ENCODE results near the gene MORN5. TPM values are rescaled to one million over a fixed set of nuclear protein-coding genes. Genes with fewer than 3 reads are reported as not detected.

MORN5 gene
- total and polyA plus RNA-seq, 2 donors (not counting 1 experiment from before 2014, with no cell fraction given), result not detected

- H3K27ac ChIP-seq (ENCODE audit: low read length in 2 of 2), result no peak overlapping the region
- H3K4me3 ChIP-seq (ENCODE audit: control extremely low read depth in 1 of 5, extremely low read depth in 1 of 5, insufficient read depth in 1 of 5, low read depth in 2 of 5, low read length in 4 of 5), result no peak overlapping the region
- DNase-seq, result no peak
- TF ChIP-seq EZH2 (IDR thresholded peaks at IDR 0.05; ENCODE audit: borderline replicate concordance, insufficient read depth, low read depth, low read length, poor library complexity, severe bottlenecking) (no peak), CTCF (IDR thresholded peaks at IDR 0.05) (no peak)
- no peaks in the 10 kb centered on the region for H4K20me1 ChIP-seq (ENCODE audit: control insufficient read depth, insufficient read depth, low read length, poor library complexity, severe bottlenecking)
- H3K9me3 Mint-ChIP-seq (ENCODE audit: insufficient read depth), result no peaks in the 10 kb centered on the region
- H3K36me3 ChIP-seq (replicated peaks in 1 of 2; ENCODE audit: control extremely low read depth in 1 of 2, control insufficient read depth in 1 of 2, extremely low read depth in 1 of 2, insufficient read depth in 2 of 2, low read length in 1 of 2), result no peaks in the 10 kb centered on the region
- H3K79me2 ChIP-seq (ENCODE audit: control insufficient read depth, insufficient read depth, low read length), result no peaks in the 10 kb centered on the region
- no peak overlapping the region for H2AFZ ChIP-seq (ENCODE audit: insufficient read depth, low read depth, low read length, poor library complexity, severe bottlenecking)
- H3K4me3 Mint-ChIP-seq, result no peak overlapping the region
- peaks cover 0 to 18% (median 6%) of the 10 kb centered on the region in 4 experiments for H3K27me3 ChIP-seq (replicated peaks in 1 of 4; ENCODE audit: control extremely low read depth in 1 of 4, control insufficient read depth in 3 of 4, insufficient read depth in 4 of 4, low read length in 3 of 4)
- no peak overlapping the region for H3K4me2 ChIP-seq (replicated peaks; ENCODE audit: low read depth, low read length, poor library complexity, severe bottlenecking)
- no peaks in the 10 kb centered on the region for H3K9me3 ChIP-seq (ENCODE audit: control extremely low read depth in 1 of 3, control insufficient read depth in 2 of 3, insufficient read depth in 1 of 3, low read length in 2 of 3)
- CTCF ChIA-PET, result no interaction called here
- H3K27me3 Mint-ChIP-seq, result peaks cover 50% of the 10 kb centered on the region
- no peaks in the 10 kb centered on the region for H3K4me1 ChIP-seq (ENCODE audit: control insufficient read depth in 2 of 2, insufficient read depth in 2 of 2, low read length in 2 of 2)
- POLR2A ChIA-PET, result no interaction called here
- intact Hi-C loops (cut with micrococcal nuclease), result no loop called here
- no peak for ATAC-seq (ENCODE audit: low read depth)
- WGBS (ENCODE audit: insufficient coverage), result 88% methylated on average over 2 of the region's 2 CpGs
- H3K9ac ChIP-seq (ENCODE audit: low read length), result no peak overlapping the region
- H3K27ac Mint-ChIP-seq, result no peak overlapping the region
- H3K4me1 Mint-ChIP-seq, result no peaks in the 10 kb centered on the region
Observed at GRCh38 chr9:122176916-122177315, 17.2 kb downstream of the MORN5 start.

GRCh38 chr9:122179054-122179689 is 19.5 kb downstream of the MORN5 start:
- no peak for TF ChIP-seq CTCF (IDR thresholded peaks at IDR 0.05)
- TF ChIP-seq EZH2 (IDR thresholded peaks at IDR 0.05; ENCODE audit: borderline replicate concordance, insufficient read depth, low read depth, low read length, poor library complexity, severe bottlenecking), result no peak
- H3K4me2 ChIP-seq (replicated peaks; ENCODE audit: low read depth, low read length, poor library complexity, severe bottlenecking), result no peak overlapping the region

More at GRCh38 chr9:122179054-122179689, 19.5 kb downstream of the MORN5 start:
- Histone ChIP-seq H2AFZ (ENCODE audit: insufficient read depth, low read depth, low read length, poor library complexity, severe bottlenecking) (no peak overlapping the region), H3K27me3 (replicated peaks in 1 of 4; ENCODE audit: control extremely low read depth in 1 of 4, control insufficient read depth in 3 of 4, insufficient read depth in 4 of 4, low read length in 3 of 4) (peaks cover 0 to 9% (median 0%) of the 10 kb centered on the region in 4 experiments), H3K36me3 (replicated peaks in 1 of 2; ENCODE audit: control extremely low read depth in 1 of 2, control insufficient read depth in 1 of 2, extremely low read depth in 1 of 2, insufficient read depth in 2 of 2, low read length in 1 of 2) (no peaks in the 10 kb centered on the region), H3K9ac (ENCODE audit: low read length) (no peak overlapping the region), H3K27ac (ENCODE audit: low read length in 2 of 2) (no peak overlapping the region), H3K4me3 (ENCODE audit: control extremely low read depth in 1 of 5, extremely low read depth in 1 of 5, insufficient read depth in 1 of 5, low read depth in 2 of 5, low read length in 4 of 5) (no peak overlapping the region), H4K20me1 (ENCODE audit: control insufficient read depth, insufficient read depth, low read length, poor library complexity, severe bottlenecking) (no peaks in the 10 kb centered on the region), H3K9me3 (ENCODE audit: control extremely low read depth in 1 of 3, control insufficient read depth in 2 of 3, insufficient read depth in 1 of 3, low read length in 2 of 3) (no peaks in the 10 kb centered on the region), H3K4me1 (ENCODE audit: control insufficient read depth in 2 of 2, insufficient read depth in 2 of 2, low read length in 2 of 2) (no peaks in the 10 kb centered on the region), H3K79me2 (ENCODE audit: control insufficient read depth, insufficient read depth, low read length) (no peaks in the 10 kb centered on the region)
- DNase-seq, result no peak
- no peak overlapping the region for H3K27ac Mint-ChIP-seq
- ATAC-seq (ENCODE audit: low read depth), result no peak
- H3K9me3 Mint-ChIP-seq (ENCODE audit: insufficient read depth), result no peaks in the 10 kb centered on the region
- POLR2A ChIA-PET, result no interaction called here
- CTCF ChIA-PET, result no interaction called here
- no peak overlapping the region for H3K4me3 Mint-ChIP-seq
- intact Hi-C loops (cut with micrococcal nuclease), result no loop called here
- no peaks in the 10 kb centered on the region for H3K4me1 Mint-ChIP-seq
- peaks cover 50% of the 10 kb centered on the region for H3K27me3 Mint-ChIP-seq
- WGBS (ENCODE audit: insufficient coverage), result 88% methylated on average over 5 of the region's 5 CpGs
